H9 (cell line): ENCODE data around the gene FAM174A. TPM values are rescaled to one million over a fixed set of nuclear protein-coding genes. Genes with fewer than 3 reads are reported as not detected.

Source experiments
- DNase-seq: peaks from one replicate; pipeline ENCODE4 v3.0.0-alpha.2; 2017
- H2AFZ ChIP-seq: one replicate; pipeline ENCODE4 v1.6.1; 2013; ENCODE audit warnings: mild to moderate bottlenecking, low read length, control low read depth, moderate library complexity
- H2AK5ac ChIP-seq: 2 replicates; pipeline ENCODE4 v1.6.1; 2013; ENCODE audit warnings: low read length, control low read depth, mixed read lengths; ENCODE audit not compliant: insufficient read length
- H2BK120ac ChIP-seq: one replicate; pipeline ENCODE4 v1.6.1; 2013; ENCODE audit warnings: low read depth, mild to moderate bottlenecking, low read length, control low read depth, inconsistent platforms; ENCODE audit not compliant: poor library complexity, severe bottlenecking
- H2BK12ac ChIP-seq: 2 replicates; pipeline ENCODE4 v1.6.1; 2013; ENCODE audit warnings: low read length, control low read depth, mixed read lengths, low read depth; ENCODE audit not compliant: insufficient read length
- H2BK15ac ChIP-seq: 2 replicates; pipeline ENCODE4 v1.6.1; 2013; ENCODE audit warnings: low read depth, low read length, control low read depth
- H2BK20ac ChIP-seq: one replicate; pipeline ENCODE4 v1.6.1; 2013; ENCODE audit warnings: low read depth, mild to moderate bottlenecking, low read length, control low read depth, inconsistent platforms; ENCODE audit not compliant: poor library complexity, severe bottlenecking
- H2BK5ac ChIP-seq: 2 replicates; pipeline ENCODE4 v1.6.1; 2013; ENCODE audit warnings: low read length, control low read depth, mixed read lengths; ENCODE audit not compliant: insufficient read length
- H3K14ac ChIP-seq: 2 replicates; pipeline ENCODE4 v1.6.1; 2013; ENCODE audit warnings: low read length, control low read depth; ENCODE audit not compliant: insufficient read depth
- H3K18ac ChIP-seq: 2 replicates; pipeline ENCODE4 v1.6.1; 2013; ENCODE audit warnings: low read depth, mild to moderate bottlenecking, mixed read lengths, low read length, control low read depth; ENCODE audit not compliant: insufficient read length
- H3K23ac ChIP-seq: 2 replicates; pipeline ENCODE4 v1.6.1; 2013; ENCODE audit warnings: low read length, control low read depth, mixed read lengths, low read depth; ENCODE audit not compliant: insufficient read length
- H3K23me2 ChIP-seq: 2 replicates; pipeline ENCODE4 v1.6.1; 2013; ENCODE audit warnings: low read depth, mild to moderate bottlenecking, mixed read lengths, low read length, control low read depth; ENCODE audit not compliant: insufficient read length, poor library complexity, severe bottlenecking
- H3K27ac ChIP-seq: 2 replicates; pipeline ENCODE4 v1.5.1; 2013; ENCODE audit warnings: low read length, control low read depth, mixed read lengths, low read depth; ENCODE audit not compliant: insufficient read length
- H3K27me3 ChIP-seq: 2 replicates; pipeline ENCODE4 v1.6.1; 2013; ENCODE audit warnings: low read length, control low read depth, inconsistent platforms; ENCODE audit not compliant: insufficient read depth
- H3K4ac ChIP-seq: 2 replicates; pipeline ENCODE4 v1.6.1; 2013; ENCODE audit warnings: low read depth, mild to moderate bottlenecking, control low read depth, inconsistent platforms, low read length, moderate library complexity
- H3K4me1 ChIP-seq: 2 replicates; pipeline ENCODE4 v1.6.1; 2013; ENCODE audit warnings: low read length, control low read depth, inconsistent platforms; ENCODE audit not compliant: insufficient read depth
- H3K4me2 ChIP-seq: 2 replicates; pipeline ENCODE4 v1.6.1; 2013; ENCODE audit warnings: low read length, control low read depth, mixed read lengths; ENCODE audit not compliant: insufficient read length, insufficient read depth
- H3K56ac ChIP-seq: 2 replicates; pipeline ENCODE4 v1.6.1; 2013; ENCODE audit warnings: low read depth, mild to moderate bottlenecking, mixed read lengths, low read length, control low read depth; ENCODE audit not compliant: insufficient read length
- H3K79me1 ChIP-seq: 2 replicates; pipeline ENCODE4 v1.6.1; 2013; ENCODE audit warnings: low read depth, mild to moderate bottlenecking, moderate library complexity, low read length, control low read depth, inconsistent platforms; ENCODE audit not compliant: insufficient read depth, poor library complexity, severe bottlenecking
- H3K79me2 ChIP-seq: 2 replicates; pipeline ENCODE4 v1.6.1; 2013; ENCODE audit warnings: low read length, control low read depth, inconsistent platforms; ENCODE audit not compliant: insufficient read depth
- H3K9ac ChIP-seq: 2 replicates; pipeline ENCODE4 v1.6.1; 2013; ENCODE audit warnings: low read length, control low read depth, mixed read lengths; ENCODE audit not compliant: insufficient read length; ENCODE audit errors: extremely low read depth
- H3K9me3 ChIP-seq: one replicate; pipeline ENCODE4 v1.6.1; 2013; ENCODE audit warnings: low read depth, low read length, inconsistent platforms; ENCODE audit not compliant: control insufficient read depth
- H3T11ph ChIP-seq: one replicate; pipeline ENCODE4 v1.6.1; 2013; ENCODE audit warnings: mild to moderate bottlenecking, low read length, control low read depth, inconsistent platforms
- H4K20me1 ChIP-seq: one replicate; pipeline ENCODE4 v1.6.1; 2013; ENCODE audit not compliant: control insufficient read depth, insufficient read length, insufficient read depth
- H4K5ac ChIP-seq: 2 replicates; pipeline ENCODE4 v1.6.1; 2013; ENCODE audit warnings: low read depth, mild to moderate bottlenecking, mixed read lengths, low read length, control low read depth; ENCODE audit not compliant: insufficient read length
- H4K8ac ChIP-seq: replicated peaks from 2 replicates; pipeline ENCODE4 v1.6.1; 2013; ENCODE audit warnings: low read length, control low read depth, mixed read lengths, low read depth; ENCODE audit not compliant: insufficient read length
- H4K91ac ChIP-seq: 2 replicates; pipeline ENCODE4 v1.6.1; 2013; ENCODE audit warnings: low read depth, mild to moderate bottlenecking, moderate library complexity, mixed read lengths, low read length, control low read depth; ENCODE audit not compliant: insufficient read length
- H3K27ac Mint-ChIP-seq, 3 experiments: 2 replicates in 2 of 3; 3 replicates in 1 of 3; pipeline ENCODE4 v1.8.0; 2020 to 2021; ENCODE audit warnings: mixed read lengths in 3 of 3, mild to moderate bottlenecking in 1 of 3, moderate library complexity in 1 of 3
- H3K27me3 Mint-ChIP-seq: 2 replicates; pipeline ENCODE4 v1.8.0; 2021; ENCODE audit warnings: low read depth, mild to moderate bottlenecking, moderate library complexity, mixed read lengths
- H3K36me3 Mint-ChIP-seq, 3 experiments: 2 replicates in 2 of 3; 3 replicates in 1 of 3; pipeline ENCODE4 v1.8.0; 2020 to 2021; ENCODE audit warnings: low read depth in 3 of 3, mixed read lengths in 3 of 3; ENCODE audit not compliant: insufficient read depth in 1 of 3
- H3K4me1 Mint-ChIP-seq, 2 experiments: 2 replicates each; pipeline ENCODE4 v1.8.0; 2020; ENCODE audit warnings: mixed read lengths in 2 of 2
- H3K4me3 Mint-ChIP-seq, 2 experiments: 2 replicates in 1 of 2; 3 replicates in 1 of 2; pipeline ENCODE4 v1.8.0; 2020 to 2021; ENCODE audit warnings: mild to moderate bottlenecking in 2 of 2, mixed read lengths in 2 of 2, moderate library complexity in 1 of 2
- H3K9me3 Mint-ChIP-seq, 2 experiments: 2 replicates in 1 of 2; 3 replicates in 1 of 2; pipeline ENCODE4 v1.8.0; 2020; ENCODE audit warnings: mild to moderate bottlenecking in 2 of 2, mixed read lengths in 2 of 2, moderate library complexity in 1 of 2
- WGBS: extraction: QIAGEN DNeasy Blood & Tissue Kit; methylation state at CpG from one replicate; pipeline ENCODE4 v1.1.7; 2013; ENCODE audit warnings: missing lambda C conversion rate, low lambda C conversion rate, mixed read lengths; ENCODE audit not compliant: insufficient read length; ENCODE audit errors: extremely low coverage; 5-methylcytosine and 5-hydroxymethylcytosine counted together
- total RNA-seq: library from RNA; stranded (reverse); gene quantifications from 2 replicates; pipeline ENCODE4 v1.2.1, GENCODE V29; 2021
- TF ChIP-seq, protein P1 (sequence below): fragments of 200-600 bp; sonication (generic); conservative IDR thresholded peaks from 3 replicates; pipeline ENCODE4 v1.8.0; 2021; ENCODE audit warnings: antibody characterized with exemption, mild to moderate bottlenecking

FAM174A gene
- total RNA-seq, 1 experiment from 2014 or later, result 4.3 TPM

DNA sequence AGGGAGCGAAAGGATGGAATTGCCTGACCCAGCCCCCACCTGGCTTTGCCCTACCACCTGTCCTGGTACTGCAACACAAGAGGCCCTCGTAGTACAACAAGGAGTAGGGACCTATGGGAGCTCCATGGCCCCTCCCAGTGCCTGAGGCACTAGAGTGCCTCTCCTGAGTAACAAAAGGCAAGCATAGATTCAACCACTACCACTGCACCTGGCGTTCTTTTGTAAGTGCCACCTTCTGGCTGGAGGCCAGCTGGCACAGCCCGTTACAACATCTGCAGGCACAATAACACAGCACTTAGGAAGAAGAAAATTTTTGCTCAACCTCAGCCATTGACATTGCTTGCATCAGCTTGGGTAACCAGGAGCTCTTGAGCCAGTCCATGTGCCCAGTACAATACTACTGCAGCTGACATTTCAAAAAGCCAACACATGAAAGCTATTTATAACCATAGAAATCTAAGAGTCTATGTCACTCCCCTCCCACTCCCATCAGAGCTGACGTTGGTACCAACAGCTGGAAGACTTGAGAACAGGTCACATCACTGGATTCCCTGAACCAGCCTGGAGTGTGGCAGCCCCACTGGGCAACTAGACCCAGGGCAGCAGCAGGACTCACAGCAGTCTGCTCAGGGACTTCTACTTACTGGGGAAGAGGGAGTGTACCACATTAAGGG lies 17.7 kb upstream of the FAM174A start:
- peak; percentile 74 for DNase-seq
- no peak overlapping the region for H3K4me2 ChIP-seq
- no peak overlapping the region for H3K27ac Mint-ChIP-seq

More for the DNA sequence above, 17.7 kb upstream of the FAM174A start:
- H3K9me3 Mint-ChIP-seq, result peaks cover 2 to 3% of the 10 kb centered on the region in 2 experiments; a peak in 2 of 5 replicates
- no peak overlapping the region for H2BK15ac ChIP-seq
- no peak overlapping the region for H2BK20ac ChIP-seq
- H3K23me2 ChIP-seq, result no peaks in the 10 kb centered on the region
- H2BK5ac ChIP-seq, result no peak overlapping the region
- H4K5ac ChIP-seq, result no peak overlapping the region
- peaks cover 5% of the 10 kb centered on the region in 2 experiments; a peak in 1 of 4 replicates for H3K4me1 Mint-ChIP-seq
- WGBS, result no CpG with 5 or more reads among the region's 5 CpGs
- H3K9ac ChIP-seq, result no peak overlapping the region
- no peaks in the 10 kb centered on the region for H3K9me3 ChIP-seq
- H4K20me1 ChIP-seq, result no peaks in the 10 kb centered on the region
- no peaks in the 10 kb centered on the region; the same call in 1 of the 2 replicates for H3K4me1 ChIP-seq
- TF ChIP-seq, protein P1, sequence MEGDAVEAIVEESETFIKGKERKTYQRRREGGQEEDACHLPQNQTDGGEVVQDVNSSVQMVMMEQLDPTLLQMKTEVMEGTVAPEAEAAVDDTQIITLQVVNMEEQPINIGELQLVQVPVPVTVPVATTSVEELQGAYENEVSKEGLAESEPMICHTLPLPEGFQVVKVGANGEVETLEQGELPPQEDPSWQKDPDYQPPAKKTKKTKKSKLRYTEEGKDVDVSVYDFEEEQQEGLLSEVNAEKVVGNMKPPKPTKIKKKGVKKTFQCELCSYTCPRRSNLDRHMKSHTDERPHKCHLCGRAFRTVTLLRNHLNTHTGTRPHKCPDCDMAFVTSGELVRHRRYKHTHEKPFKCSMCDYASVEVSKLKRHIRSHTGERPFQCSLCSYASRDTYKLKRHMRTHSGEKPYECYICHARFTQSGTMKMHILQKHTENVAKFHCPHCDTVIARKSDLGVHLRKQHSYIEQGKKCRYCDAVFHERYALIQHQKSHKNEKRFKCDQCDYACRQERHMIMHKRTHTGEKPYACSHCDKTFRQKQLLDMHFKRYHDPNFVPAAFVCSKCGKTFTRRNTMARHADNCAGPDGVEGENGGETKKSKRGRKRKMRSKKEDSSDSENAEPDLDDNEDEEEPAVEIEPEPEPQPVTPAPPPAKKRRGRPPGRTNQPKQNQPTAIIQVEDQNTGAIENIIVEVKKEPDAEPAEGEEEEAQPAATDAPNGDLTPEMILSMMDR, result peak; percentile 13; the same call in 2 of the 3 replicates
- no peak overlapping the region for H2AK5ac ChIP-seq
- no peaks in the 10 kb centered on the region; a peak in 1 of 7 replicates for H3K36me3 Mint-ChIP-seq
- no peak overlapping the region for H3K56ac ChIP-seq
- no peak overlapping the region for H4K91ac ChIP-seq
- no peaks in the 10 kb centered on the region for H3K79me1 ChIP-seq
- 0 out of 2 replicates have a peak, but pooled peaks cover 2% of the 10 kb centered on the region for H3K79me2 ChIP-seq
- no peak overlapping the region for H3K27ac ChIP-seq
- H3K4me3 Mint-ChIP-seq, result no peak overlapping the region
- H2BK120ac ChIP-seq, result no peak overlapping the region
- H4K8ac ChIP-seq, result no peak overlapping the region
- H2AFZ ChIP-seq, result no peak overlapping the region
- H3K4ac ChIP-seq, result no peak overlapping the region
- H2BK12ac ChIP-seq, result no peak overlapping the region
- no peak overlapping the region for H3K18ac ChIP-seq
- H3K23ac ChIP-seq, result no peak overlapping the region
- no peaks in the 10 kb centered on the region for H3K27me3 ChIP-seq
- H3K27me3 Mint-ChIP-seq, result no peaks in the 10 kb centered on the region
- no peak overlapping the region for H3T11ph ChIP-seq
- no peak overlapping the region for H3K14ac ChIP-seq
